HUES64 (cell line): ENCODE data around the gene DLG2.
"Not testable (repeated sequence)": the region's sequence is repeated elsewhere in the genome, so short reads cannot be mapped to it uniquely, and the experiment has no call there.

Experiments used
- H3K27ac ChIP-seq: 2 replicates; pipeline ENCODE4 v1.7.0; 2013; ENCODE audit warnings: low read depth, low read length, inconsistent platforms
- H3K27me3 ChIP-seq: 2 replicates; pipeline ENCODE4 v1.6.1; 2013; ENCODE audit warnings: mild to moderate bottlenecking, low read length; ENCODE audit not compliant: insufficient read depth
- H3K36me3 ChIP-seq: 2 replicates; pipeline ENCODE4 v1.6.1; 2013; ENCODE audit warnings: mild to moderate bottlenecking, low read length; ENCODE audit not compliant: insufficient read depth
- H3K4me1 ChIP-seq: 2 replicates; pipeline ENCODE4 v1.6.1; 2013; ENCODE audit warnings: mild to moderate bottlenecking, low read length, moderate library complexity; ENCODE audit not compliant: insufficient read depth
- H3K4me3 ChIP-seq: 2 replicates; pipeline ENCODE4 v1.5.1; 2013; ENCODE audit warnings: mild to moderate bottlenecking, low read length, moderate library complexity
- H3K9ac ChIP-seq: 2 replicates; pipeline ENCODE4 v1.6.1; 2013; ENCODE audit warnings: mild to moderate bottlenecking, low read depth, low read length
- H3K9me3 ChIP-seq: 2 replicates; pipeline ENCODE4 v1.6.1; 2013; ENCODE audit warnings: low read depth, low read length; ENCODE audit not compliant: insufficient read depth
- WGBS: fragments of 150-250, 120-280 bp; methylation state at CpG from one replicate; pipeline ENCODE4 v1.1.7; 2013; ENCODE audit warnings: missing lambda C conversion rate; 5-methylcytosine and 5-hydroxymethylcytosine counted together

DLG2 gene

DNA sequence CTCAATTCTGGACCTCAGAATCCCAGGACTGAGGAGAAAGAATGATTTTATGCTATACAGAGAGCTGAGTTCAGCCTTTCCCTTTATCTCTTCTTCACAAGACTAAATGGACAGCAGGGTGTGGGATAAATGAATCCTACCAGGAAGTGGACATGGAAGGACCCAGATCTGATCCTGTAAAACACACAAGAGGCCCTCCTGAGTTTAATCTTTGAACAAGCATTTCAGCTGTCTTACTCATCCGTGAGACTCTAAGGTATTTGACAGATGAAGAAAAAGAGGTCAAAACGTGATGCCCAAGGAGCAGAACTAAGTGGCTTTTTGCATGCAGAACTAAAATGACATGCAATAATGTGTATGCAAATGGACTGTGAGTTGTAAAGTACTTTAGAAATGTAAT is 511.3 kb downstream of the DLG2 start:
- Histone ChIP-seq H3K9me3 (no peaks in the 10 kb centered on the region), H3K27ac (no peak overlapping the region), H3K36me3 (no peaks in the 10 kb centered on the region), H3K4me3 (no peak overlapping the region), H3K9ac (no peak overlapping the region), H3K27me3 (no peaks in the 10 kb centered on the region), H3K4me1 (peaks cover 24% of the 10 kb centered on the region; the same call in 1 of the 2 replicates)
- WGBS: 84% methylated on average over 2 of the region's 2 CpGs

- Histone ChIP-seq H3K9ac (no peak overlapping the region), H3K4me1 (peaks cover 20% of the 10 kb centered on the region; the same call in 1 of the 2 replicates), H3K27ac (no peak overlapping the region), H3K27me3 (no peaks in the 10 kb centered on the region), H3K4me3 (no peak overlapping the region), H3K9me3 (no peaks in the 10 kb centered on the region), H3K36me3 (no peaks in the 10 kb centered on the region)
- WGBS: no CpG with 5 or more reads among the region's 2 CpGs
These were observed 512.4 kb downstream of the DLG2 start for GRCh38 chr11:85114786-85115185.

GRCh38 chr11:85110246-85110645 is 516.9 kb downstream of the DLG2 start:
- not testable (repeated sequence) for H3K36me3 ChIP-seq, H3K27ac ChIP-seq, H3K4me3 ChIP-seq, H3K9me3 ChIP-seq, H3K27me3 ChIP-seq, H3K4me1 ChIP-seq, H3K9ac ChIP-seq
- 92% methylated on average over 1 of the region's 1 CpG for WGBS

DNA sequence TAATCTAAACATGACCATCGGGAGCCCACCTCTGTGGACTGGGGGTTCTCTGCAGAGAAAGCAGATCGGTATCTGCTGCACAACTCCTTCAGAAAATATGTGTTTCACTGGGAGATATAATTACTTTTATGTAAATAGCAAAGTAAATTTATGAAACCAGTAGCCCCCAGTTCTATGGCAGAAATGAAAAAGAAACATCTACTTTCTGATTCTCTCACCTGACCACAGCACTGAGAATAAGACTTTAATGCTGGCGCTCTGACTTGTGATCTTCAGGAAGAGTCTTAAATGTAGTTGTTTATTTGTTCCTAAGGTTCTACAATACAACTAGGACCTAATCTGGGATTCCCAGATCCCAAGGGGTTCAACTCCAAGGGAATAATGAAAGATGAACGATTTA is 518.0 kb downstream of the DLG2 start:
- H3K27me3 ChIP-seq: no peaks in the 10 kb centered on the region
- H3K9me3 ChIP-seq: no peaks in the 10 kb centered on the region
- no peaks in the 10 kb centered on the region for H3K4me1 ChIP-seq
- no peak overlapping the region for H3K27ac ChIP-seq
- H3K36me3 ChIP-seq: no peaks in the 10 kb centered on the region
- H3K4me3 ChIP-seq: no peak overlapping the region
- H3K9ac ChIP-seq: no peak overlapping the region
- 93% methylated on average over 1 of the region's 4 CpGs for WGBS

- no peak overlapping the region for H3K4me3 ChIP-seq
- no peaks in the 10 kb centered on the region for H3K27me3 ChIP-seq
- no peaks in the 10 kb centered on the region for H3K4me1 ChIP-seq
- no peaks in the 10 kb centered on the region for H3K36me3 ChIP-seq
- no peak overlapping the region for H3K27ac ChIP-seq
- H3K9ac ChIP-seq: no peak overlapping the region
- H3K9me3 ChIP-seq: no peaks in the 10 kb centered on the region
These were observed 521.3 kb downstream of the DLG2 start for GRCh38 chr11:85105868-85106267.

GRCh38 chr11:85099522-85099921 is 527.6 kb downstream of the DLG2 start:
- H3K9ac ChIP-seq: no peak overlapping the region
- no peaks in the 10 kb centered on the region for H3K36me3 ChIP-seq
- no peak overlapping the region for H3K4me3 ChIP-seq
- 94% methylated on average over 3 of the region's 3 CpGs for WGBS
- H3K4me1 ChIP-seq: no peaks in the 10 kb centered on the region
- no peak overlapping the region for H3K27ac ChIP-seq
- no peaks in the 10 kb centered on the region for H3K9me3 ChIP-seq
- H3K27me3 ChIP-seq: no peaks in the 10 kb centered on the region

DNA sequence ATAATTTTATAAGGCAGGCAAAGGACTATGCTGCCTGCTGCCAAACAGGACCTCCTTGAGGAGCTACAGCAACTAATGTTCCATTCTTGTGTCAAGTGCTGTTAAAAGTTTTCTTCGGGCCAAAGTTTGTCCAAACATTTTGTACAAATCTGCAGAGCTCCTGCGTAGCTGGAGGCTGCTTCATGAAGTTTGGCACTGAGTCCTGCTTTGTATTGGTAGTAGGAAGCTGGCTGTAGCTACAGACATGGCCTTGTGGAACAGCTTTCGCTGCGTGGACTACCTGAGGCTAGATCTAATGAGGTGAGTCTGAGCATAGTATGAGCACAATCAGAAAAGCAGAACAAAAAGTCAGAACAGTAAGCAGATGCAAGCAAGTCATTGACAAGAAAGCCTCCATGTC is 528.1 kb downstream of the DLG2 start:
- no peak overlapping the region for H3K4me3 ChIP-seq
- no peak overlapping the region for H3K27ac ChIP-seq
- H3K4me1 ChIP-seq: no peaks in the 10 kb centered on the region
- H3K9ac ChIP-seq: no peak overlapping the region
- no peaks in the 10 kb centered on the region for H3K9me3 ChIP-seq
- H3K36me3 ChIP-seq: no peaks in the 10 kb centered on the region
- no peaks in the 10 kb centered on the region for H3K27me3 ChIP-seq
- WGBS: 81% methylated on average over 4 of the region's 4 CpGs

GRCh38 chr11:85096939-85097338 is 530.2 kb downstream of the DLG2 start:
- H3K4me3 ChIP-seq: no peak overlapping the region
- WGBS: 95% methylated on average over 6 of the region's 6 CpGs
- H3K4me1 ChIP-seq: no peaks in the 10 kb centered on the region
- no peak overlapping the region for H3K27ac ChIP-seq
- H3K27me3 ChIP-seq: no peaks in the 10 kb centered on the region
- H3K9ac ChIP-seq: no peak overlapping the region
- no peaks in the 10 kb centered on the region for H3K9me3 ChIP-seq
- H3K36me3 ChIP-seq: no peaks in the 10 kb centered on the region

DNA sequence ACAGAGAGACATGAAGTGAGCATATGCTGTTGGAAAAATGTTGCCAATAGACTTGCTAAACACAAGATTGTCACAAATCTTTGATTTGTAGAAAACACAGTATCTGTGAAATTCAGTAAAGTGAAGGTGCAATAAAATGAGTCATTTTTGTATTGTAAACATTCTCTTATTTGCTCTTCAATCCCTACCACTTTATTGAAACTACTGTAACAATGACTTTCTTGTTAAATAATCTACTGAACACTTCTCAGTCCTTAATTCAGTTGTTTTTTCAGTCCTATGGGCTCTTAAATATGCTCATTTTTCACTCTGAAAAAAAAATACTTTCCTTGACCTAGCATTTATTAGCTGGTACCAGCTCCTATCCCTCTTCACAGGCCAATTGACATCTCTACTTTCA is 531.9 kb downstream of the DLG2 start:
- Histone ChIP-seq H3K4me1 (no peaks in the 10 kb centered on the region; the same call in 1 of the 2 replicates), H3K9me3 (no peaks in the 10 kb centered on the region), H3K27ac (no peak overlapping the region), H3K4me3 (no peak overlapping the region), H3K36me3 (no peaks in the 10 kb centered on the region), H3K27me3 (no peaks in the 10 kb centered on the region), H3K9ac (no peak overlapping the region)

DNA sequence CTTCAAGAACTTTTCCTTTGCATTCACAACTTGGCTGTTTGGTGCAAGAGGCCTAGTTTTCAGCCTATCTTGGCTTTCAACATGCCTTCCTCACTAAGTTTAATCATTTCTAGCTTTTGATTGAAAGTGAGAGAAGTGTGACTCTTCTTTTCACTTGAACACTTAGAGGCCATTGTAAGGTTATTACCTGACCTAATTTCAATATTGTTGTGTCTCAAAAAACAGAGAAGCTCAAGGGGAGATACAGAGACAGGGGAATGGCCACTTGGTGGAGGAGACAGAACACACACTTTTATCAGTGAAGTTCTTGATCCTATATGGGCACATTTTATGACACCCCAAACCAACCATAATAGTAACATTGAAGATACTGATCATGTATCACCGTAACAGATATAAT is 532.3 kb downstream of the DLG2 start:
- H3K36me3 ChIP-seq: no peaks in the 10 kb centered on the region
- H3K9me3 ChIP-seq: no peaks in the 10 kb centered on the region
- no peak overlapping the region for H3K27ac ChIP-seq
- no peaks in the 10 kb centered on the region; the same call in 1 of the 2 replicates for H3K4me1 ChIP-seq
- no peak overlapping the region for H3K9ac ChIP-seq
- no peaks in the 10 kb centered on the region for H3K27me3 ChIP-seq
- WGBS: no CpG with 5 or more reads among the region's 1 CpG
- H3K4me3 ChIP-seq: no peak overlapping the region

DNA sequence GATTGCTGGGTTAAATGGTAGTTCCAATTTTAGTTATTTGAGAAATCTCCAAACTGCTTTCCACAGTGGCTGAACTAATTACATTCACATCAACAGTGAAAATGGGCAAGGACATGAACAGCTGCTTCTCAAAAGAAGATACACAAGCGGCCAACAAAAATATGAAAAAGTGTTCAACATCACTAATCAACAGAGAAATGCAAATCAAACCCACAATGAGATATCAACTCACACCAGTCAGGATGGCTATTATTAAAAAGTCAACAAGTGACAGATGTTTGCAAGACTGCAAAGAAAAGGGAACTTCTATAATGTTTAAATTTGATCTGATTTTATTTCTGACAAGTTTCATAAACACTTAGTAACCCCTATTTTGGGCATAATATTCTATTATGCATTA is 537.5 kb downstream of the DLG2 start:
- 83% methylated on average over 1 of the region's 1 CpG for WGBS

DNA sequence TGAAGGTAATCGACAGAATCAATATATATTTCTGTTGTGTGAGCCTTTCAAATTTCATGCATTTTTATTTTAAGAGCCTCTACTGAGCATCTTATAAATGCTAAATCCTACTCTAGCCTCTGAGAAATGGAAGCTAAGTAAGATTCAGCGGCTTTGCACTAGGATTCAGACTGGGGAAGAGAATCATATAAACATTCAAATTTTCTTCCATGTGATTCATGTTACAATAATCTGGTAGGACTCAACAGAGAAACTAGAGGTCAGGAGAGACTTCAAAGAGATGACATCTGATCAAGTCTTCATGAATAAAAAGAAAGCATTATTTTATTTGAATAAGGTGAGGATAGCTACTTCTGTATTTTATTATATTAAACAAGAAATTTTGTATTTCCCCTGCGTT is 538.9 kb downstream of the DLG2 start:
- no peaks in the 10 kb centered on the region for H3K9me3 ChIP-seq
- 56% methylated on average over 2 of the region's 3 CpGs for WGBS

More for the DNA sequence above, 537.5 kb downstream of the DLG2 start:
- no peaks in the 10 kb centered on the region for H3K36me3 ChIP-seq
- H3K4me3 ChIP-seq: no peak overlapping the region
- no peaks in the 10 kb centered on the region for H3K27me3 ChIP-seq
- no peak overlapping the region for H3K27ac ChIP-seq
- no peak overlapping the region for H3K9ac ChIP-seq
- H3K4me1 ChIP-seq: no peaks in the 10 kb centered on the region; the same call in 1 of the 2 replicates
- H3K9me3 ChIP-seq: no peaks in the 10 kb centered on the region

More for the DNA sequence above, 538.9 kb downstream of the DLG2 start:
- no peak overlapping the region for H3K9ac ChIP-seq
- no peaks in the 10 kb centered on the region; the same call in 1 of the 2 replicates for H3K4me1 ChIP-seq
- H3K4me3 ChIP-seq: no peak overlapping the region
- no peaks in the 10 kb centered on the region for H3K27me3 ChIP-seq
- no peak overlapping the region for H3K27ac ChIP-seq
- no peaks in the 10 kb centered on the region for H3K36me3 ChIP-seq
